K562 (cell line): ENCODE data around the gene CUL1. TPM values are rescaled to one million over a fixed set of nuclear protein-coding genes. Genes with fewer than 3 reads are reported as not detected.
A peak's percentile ranks its signal among the peaks of the same experiment; 100 is the strongest.

Source experiments
- BCOR ChIP-seq: fragments of 450-650 bp; IDR thresholded peaks from 2 replicates; pipeline ENCODE4 v1.6.1; 2016
- BMI1 ChIP-seq: fragments of 150-350 bp; IDR thresholded peaks from 2 replicates; pipeline ENCODE4 v1.6.1; 2014; ENCODE audit warnings: low read length
- ELF1 ChIP-seq: fragments of 200-800 bp; sonication (Bioruptor generic); IDR thresholded peaks from 2 replicates; pipeline ENCODE4 v1.6.1; 2016; ENCODE audit warnings: missing genetic modification characterization, missing compliant biosample characterization
- KDM1A ChIP-seq, 2 experiments: fragments of 450-650 bp; IDR thresholded peaks; 2 replicates each; pipeline ENCODE4 v1.6.1; 2016; ENCODE audit warnings: mild to moderate bottlenecking in 2 of 2
- KHSRP ChIP-seq: fragments of 450-650 bp; IDR thresholded peaks from 2 replicates; pipeline ENCODE4 v1.6.1; 2017
- MTA3 ChIP-seq: fragments of 450-650 bp; formaldehyde crosslinking; IDR thresholded peaks from 2 replicates; pipeline ENCODE4 v1.6.1; 2017; ENCODE audit warnings: mild to moderate bottlenecking, borderline replicate concordance
- REST ChIP-seq, 2 experiments: fragments of 450-650 bp; formaldehyde crosslinking in 1 of 2; IDR thresholded peaks; 2 replicates each; pipeline versions ENCODE4 v1.4.0 to v1.6.1; 2014 to 2020; ENCODE audit warnings: mild to moderate bottlenecking in 2 of 2, borderline replicate concordance in 1 of 2, low read depth in 1 of 2
- TRIM24 ChIP-seq, 2 experiments: fragments of 450-650 bp; IDR thresholded peaks; 2 replicates each; pipeline ENCODE4 v1.6.1; 2016
- ZFP36 ChIP-seq: fragments of 150-350 bp; IDR thresholded peaks from 2 replicates; pipeline ENCODE4 v1.6.1; 2018; ENCODE audit warnings: low read length, low read depth; ENCODE audit not compliant: partially characterized antibody
- ZNF407 ChIP-seq: fragments of 450-650 bp; IDR thresholded peaks from 2 replicates; pipeline ENCODE4 v1.6.1; 2016; ENCODE audit warnings: low read depth
- ZNF764 ChIP-seq: fragments of 250-450 bp; sonication (Bioruptor Pico); IDR thresholded peaks from 2 replicates; pipeline ENCODE4 v1.4.0; 2020; ENCODE audit warnings: low read depth, mild to moderate bottlenecking, moderate library complexity
- polyA plus RNA-seq, 8 experiments: library from polyadenylated mRNA; depleted of rRNA in 4 of 8; stranded (reverse) in 5 of 8; unstranded in 3 of 8; fragments of >200 nt; fragmentation: Nextera tagmentation in 2 of 8; fragmentation: Illumina TruSeq in 1 of 8; extraction: Ambion mirVana in 2 of 8; extraction: Trizol in 1 of 8; gene quantifications; 2 replicates each; pipeline versions ENCODE4 v1.2.1 to v1.2.3, GENCODE V29; 2011 to 2014; ENCODE audit warnings: inconsistent platforms in 1 of 8, missing spikeins in 1 of 8
- total RNA-seq, 7 experiments: library from RNA; depleted of rRNA in 6 of 7; stranded (reverse); fragments of >200 nt in 6 of 7; fragmentation: Illumina TruSeq in 2 of 7; extraction: Trizol in 2 of 7; gene quantifications; 2 replicates each; pipeline versions ENCODE4 v1.2.1 to v1.2.3, GENCODE V29; 2011 to 2021; ENCODE audit warnings: low replicate concordance in 1 of 7
- TF ChIP-seq, protein P1 (sequence below): fragments of 250-450 bp; sonication (Bioruptor Pico); IDR thresholded peaks from 2 replicates; pipeline ENCODE4 v1.4.0; 2020; ENCODE audit warnings: mild to moderate bottlenecking, moderate library complexity

The CUL1 gene
- total and polyA plus RNA-seq, 9 of the 15 experiments (the other 6 are each of a cell fraction or from before 2014, with no cell fraction given) = 31.5 to 107 (median 96.5) TPM

- TF ChIP-seq ZNF407 (no peak; the same call in 1 of the 2 replicates), MTA3 (no peak), TRIM24 (IDR thresholded peaks at IDR 0.05) (0 out of 4 replicates have a peak, but pooled peaks of 1 of the 2 experiments have one; percentile 26), KHSRP (no peak), ZFP36 (peak; percentile 90), KDM1A (IDR thresholded peaks at IDR 0.05) (peak; percentile 57 to 82), ZNF764 (CRISPR knock-in tag) (no peak), ELF1 (tag) (no peak), BCOR (peak; percentile 92), BMI1 (no peak), REST (IDR thresholded peaks at IDR 0.05; ENCODE audit: borderline replicate concordance) (no peak), REST (CRISPR knock-in tag; IDR thresholded peaks at IDR 0.05; ENCODE audit: low read depth) (no peak)
- TF ChIP-seq, protein P1, sequence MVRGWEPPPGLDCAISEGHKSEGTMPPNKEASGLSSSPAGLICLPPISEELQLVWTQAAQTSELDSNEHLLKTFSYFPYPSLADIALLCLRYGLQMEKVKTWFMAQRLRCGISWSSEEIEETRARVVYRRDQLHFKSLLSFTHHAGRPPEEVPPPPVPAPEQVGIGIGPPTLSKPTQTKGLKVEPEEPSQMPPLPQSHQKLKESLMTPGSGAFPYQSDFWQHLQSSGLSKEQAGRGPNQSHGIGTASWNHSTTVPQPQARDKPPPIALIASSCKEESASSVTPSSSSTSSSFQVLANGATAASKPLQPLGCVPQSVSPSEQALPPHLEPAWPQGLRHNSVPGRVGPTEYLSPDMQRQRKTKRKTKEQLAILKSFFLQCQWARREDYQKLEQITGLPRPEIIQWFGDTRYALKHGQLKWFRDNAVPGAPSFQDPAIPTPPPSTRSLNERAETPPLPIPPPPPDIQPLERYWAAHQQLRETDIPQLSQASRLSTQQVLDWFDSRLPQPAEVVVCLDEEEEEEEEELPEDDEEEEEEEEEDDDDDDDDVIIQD = no peak
These were observed 2.8 kb upstream of the CUL1 start (continued) for GRCh38 chr7:148695953-148696352.
